Measurements from ENCODE around the gene CBFA2T3.

The CBFA2T3 gene

DNA sequence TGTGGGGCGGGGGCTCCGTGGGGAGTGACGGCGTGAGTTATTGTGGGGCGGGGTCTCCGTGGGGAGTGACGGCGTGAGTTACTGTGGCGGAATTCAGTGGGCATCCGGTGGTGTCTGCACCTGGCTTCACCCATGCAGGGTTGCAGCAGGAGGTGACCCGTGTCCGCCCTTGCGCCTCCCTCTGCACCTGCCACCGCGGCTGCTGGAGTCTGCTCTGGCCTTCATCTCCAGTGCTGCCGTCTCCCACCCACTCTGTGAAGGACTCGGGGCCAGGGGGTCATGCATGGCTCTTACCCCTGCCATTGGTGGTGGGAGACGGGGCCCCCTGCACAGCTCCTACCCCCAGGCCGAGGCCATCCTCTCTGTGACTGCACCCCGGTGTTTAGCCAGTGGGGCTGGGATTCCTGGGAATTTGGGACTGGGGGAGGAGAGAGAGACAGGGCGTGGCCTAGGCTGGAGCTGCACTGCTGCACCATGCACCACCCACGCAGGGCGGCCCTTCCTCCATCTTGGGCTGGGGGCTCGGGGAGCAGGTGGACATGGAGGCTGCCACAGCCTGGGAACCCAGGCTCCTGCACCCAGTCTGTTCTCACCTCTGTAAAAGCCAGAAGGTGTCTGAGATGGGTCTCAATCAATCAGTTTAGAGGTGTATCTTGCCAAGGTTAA, 109.3 kb downstream of the CBFA2T3 start:
- H3K4me1 ChIP-seq (ENCODE audit: control insufficient read depth, insufficient read depth, low read length, unreplicated experiment): no peaks in the 10 kb centered on the region
- no peaks in the 10 kb centered on the region for H3K79me2 ChIP-seq (ENCODE audit: control insufficient read depth, insufficient read depth, low read length, unreplicated experiment)
- H3K27me3 ChIP-seq (ENCODE audit: insufficient read depth, low read length): peaks cover 9% of the 10 kb centered on the region; the same call in 1 of the 2 replicates
- H3K4me3 ChIP-seq (ENCODE audit: low read depth, low read length): no peak overlapping the region
- H2AFZ ChIP-seq (ENCODE audit: low read length, unreplicated experiment): no peak overlapping the region
- H3K36me3 ChIP-seq (ENCODE audit: insufficient read depth, low read length): no peaks in the 10 kb centered on the region
- no peak overlapping the region for H3K27ac ChIP-seq (ENCODE audit: low read depth, low read length)

DNA sequence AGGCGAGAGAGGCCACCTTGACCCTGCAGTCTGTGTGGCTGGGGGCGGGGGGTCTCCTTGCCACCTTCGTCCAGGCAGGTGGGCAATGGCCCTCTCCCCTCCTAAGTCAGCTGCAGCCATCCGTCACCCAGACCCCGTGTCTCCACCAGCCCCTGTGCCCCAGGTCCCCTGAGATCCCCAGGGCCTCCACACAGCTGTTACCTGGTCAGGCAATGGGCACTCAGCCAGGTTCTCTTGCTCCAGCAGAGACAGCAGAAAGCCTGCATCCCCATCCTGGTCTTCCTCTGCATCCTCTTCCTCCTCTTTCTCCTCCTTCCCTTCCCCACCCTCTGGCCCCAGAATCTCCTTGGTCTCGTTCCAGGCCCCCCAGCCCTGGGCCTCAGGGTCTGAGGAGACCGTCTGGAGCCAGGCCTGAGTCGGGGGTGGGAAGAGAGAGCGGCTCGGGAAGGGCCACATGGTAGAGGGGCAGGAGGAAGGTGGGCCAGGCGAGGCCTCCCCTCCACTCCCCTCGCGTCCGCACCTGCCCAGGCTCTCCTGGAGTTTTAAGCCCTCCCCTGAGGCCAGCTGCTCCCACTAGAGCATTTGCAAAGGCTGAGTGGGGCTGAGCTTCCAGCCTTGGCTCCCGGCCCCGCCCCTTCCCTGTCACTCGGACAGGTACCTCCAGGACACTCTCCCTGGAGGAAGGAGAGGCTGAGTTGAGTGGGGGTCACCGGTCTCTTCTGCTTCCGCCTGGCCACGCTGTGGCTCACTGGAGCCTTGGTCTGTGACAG, 110.7 kb downstream of the CBFA2T3 start, which contains the start of gene PABPN1L:
TSS of gene PABPN1L (minus strand) at position 510 of the 770 bp plus-strand sequence. CDS start at position 456, 54 bp downstream.
- Histone ChIP-seq H3K79me2 (ENCODE audit: control insufficient read depth, insufficient read depth, low read length, unreplicated experiment) (no peaks in the 10 kb centered on the region), H2AFZ (ENCODE audit: low read length, unreplicated experiment) (no peak within 1 kb of the TSS), H3K4me3 (ENCODE audit: low read depth, low read length) (no peak within 1 kb of the TSS), H3K27ac (ENCODE audit: low read depth, low read length) (no peak within 1 kb of the TSS), H3K4me1 (ENCODE audit: control insufficient read depth, insufficient read depth, low read length, unreplicated experiment) (no peaks in the 10 kb centered on the region), H3K36me3 (ENCODE audit: insufficient read depth, low read length) (no peaks in the 10 kb centered on the region), H3K27me3 (ENCODE audit: insufficient read depth, low read length) (peaks cover 9% of the 10 kb centered on the region; the same call in 1 of the 2 replicates)

DNA sequence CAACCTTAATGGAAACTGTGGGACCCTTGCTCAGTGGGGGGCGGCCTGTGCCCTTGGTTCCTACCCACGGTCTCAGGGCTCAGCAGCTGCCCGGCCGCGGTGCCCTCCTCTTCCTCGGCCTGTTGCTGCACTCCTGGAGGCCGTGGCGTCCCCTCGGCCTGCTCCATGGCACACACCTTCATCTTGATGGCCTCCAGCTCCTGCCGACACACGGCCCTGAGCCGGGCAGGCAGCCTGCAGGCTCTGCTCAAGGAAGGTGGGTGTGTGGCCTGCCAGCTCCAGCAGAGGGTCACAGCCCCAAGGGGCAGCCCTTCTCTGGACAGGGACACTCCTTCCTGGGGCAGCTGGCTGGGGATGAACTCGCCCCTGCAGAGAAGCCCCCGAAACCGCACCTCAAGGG, 111.3 kb downstream of the CBFA2T3 start:
- Histone ChIP-seq H3K27ac (ENCODE audit: low read depth, low read length) (no peak overlapping the region), H3K4me3 (ENCODE audit: low read depth, low read length) (no peak overlapping the region), H3K4me1 (ENCODE audit: control insufficient read depth, insufficient read depth, low read length, unreplicated experiment) (no peaks in the 10 kb centered on the region), H3K27me3 (ENCODE audit: insufficient read depth, low read length) (peaks cover 5% of the 10 kb centered on the region; the same call in 1 of the 2 replicates), H2AFZ (ENCODE audit: low read length, unreplicated experiment) (no peak overlapping the region), H3K79me2 (ENCODE audit: control insufficient read depth, insufficient read depth, low read length, unreplicated experiment) (no peaks in the 10 kb centered on the region), H3K36me3 (ENCODE audit: insufficient read depth, low read length) (no peaks in the 10 kb centered on the region)

DNA sequence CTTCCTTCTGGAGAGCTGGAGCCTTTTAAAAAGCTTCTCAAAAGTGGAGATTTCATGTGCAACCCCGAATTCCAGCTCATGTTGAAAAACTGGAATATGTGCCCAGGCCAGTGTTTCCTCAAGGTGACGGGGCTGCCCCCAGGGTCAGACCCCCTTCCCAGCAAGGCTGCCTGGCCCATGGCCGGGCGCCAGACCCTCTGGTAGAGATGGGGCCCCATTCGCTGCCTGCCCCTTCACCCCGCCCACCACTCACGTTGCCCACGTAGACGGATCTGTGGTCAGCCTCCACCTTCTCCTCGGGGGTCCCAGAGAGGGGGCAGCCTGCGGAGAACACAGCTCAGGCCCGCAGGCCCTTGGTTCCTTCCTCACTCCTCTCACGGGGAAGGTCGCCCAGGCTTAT, 111.7 kb downstream of the CBFA2T3 start:
- H3K27me3 ChIP-seq (ENCODE audit: insufficient read depth, low read length): peaks cover under 1% of the 10 kb centered on the region; the same call in 1 of the 2 replicates
- no peak overlapping the region for H3K27ac ChIP-seq (ENCODE audit: low read depth, low read length)
- H3K36me3 ChIP-seq (ENCODE audit: insufficient read depth, low read length): peaks cover 1% of the 10 kb centered on the region; the same call in 1 of the 2 replicates
- H2AFZ ChIP-seq (ENCODE audit: low read length, unreplicated experiment): no peak overlapping the region
- no peaks in the 10 kb centered on the region for H3K4me1 ChIP-seq (ENCODE audit: control insufficient read depth, insufficient read depth, low read length, unreplicated experiment)
- no peak overlapping the region for H3K4me3 ChIP-seq (ENCODE audit: low read depth, low read length)
- no peaks in the 10 kb centered on the region for H3K79me2 ChIP-seq (ENCODE audit: control insufficient read depth, insufficient read depth, low read length, unreplicated experiment)

DNA sequence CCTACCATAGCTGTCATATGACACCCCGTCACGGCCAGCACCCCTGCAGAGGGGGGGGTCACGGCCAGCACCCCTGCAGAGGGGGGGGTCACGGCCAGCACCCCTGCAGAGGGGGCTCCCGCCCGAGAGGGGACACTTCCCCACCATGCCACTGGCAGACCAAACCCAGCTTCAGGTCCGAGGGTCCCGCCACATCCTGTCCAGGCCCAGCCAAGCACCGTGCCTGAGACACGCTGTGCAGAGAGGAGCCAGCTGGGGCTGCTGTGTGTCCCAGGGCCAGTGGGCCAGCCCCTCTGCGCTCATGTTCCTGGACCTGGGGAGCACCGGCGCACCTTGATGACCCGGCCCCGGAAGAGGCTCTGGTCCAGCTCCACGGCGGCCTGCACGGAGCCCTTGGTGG, 112.5 kb downstream of the CBFA2T3 start:
- no peak overlapping the region for H3K27ac ChIP-seq (ENCODE audit: low read depth, low read length)
- no peaks in the 10 kb centered on the region for H3K79me2 ChIP-seq (ENCODE audit: control insufficient read depth, insufficient read depth, low read length, unreplicated experiment)
- H3K4me1 ChIP-seq (ENCODE audit: control insufficient read depth, insufficient read depth, low read length, unreplicated experiment): no peaks in the 10 kb centered on the region
- no peak overlapping the region for H3K4me3 ChIP-seq (ENCODE audit: low read depth, low read length)
- H3K27me3 ChIP-seq (ENCODE audit: insufficient read depth, low read length): no peaks in the 10 kb centered on the region
- H2AFZ ChIP-seq (ENCODE audit: low read length, unreplicated experiment): no peak overlapping the region
- H3K36me3 ChIP-seq (ENCODE audit: insufficient read depth, low read length): peaks cover 3% of the 10 kb centered on the region; the same call in 1 of the 2 replicates

DNA sequence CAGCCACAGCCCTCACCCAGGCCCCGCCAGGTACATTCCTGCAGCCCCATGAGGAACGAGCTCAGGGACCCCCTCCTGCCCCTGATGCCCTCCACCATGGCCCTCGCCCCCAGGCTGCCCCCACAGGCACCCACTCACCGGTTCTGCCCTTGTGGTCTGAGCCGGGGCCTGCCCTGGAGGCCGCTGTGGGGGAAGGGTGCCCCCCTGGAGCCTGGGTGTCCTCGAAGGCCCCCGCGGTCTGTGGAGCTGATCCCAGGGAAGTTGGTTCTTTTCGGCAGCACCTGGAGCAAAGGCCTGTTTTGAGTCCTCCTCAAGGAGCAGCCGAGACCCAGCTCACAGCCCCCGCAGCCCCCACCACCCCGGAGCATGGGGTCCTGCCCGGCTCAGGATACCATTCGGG, 112.9 kb downstream of the CBFA2T3 start:
- Histone ChIP-seq H3K4me3 (ENCODE audit: low read depth, low read length) (no peak overlapping the region), H3K4me1 (ENCODE audit: control insufficient read depth, insufficient read depth, low read length, unreplicated experiment) (no peaks in the 10 kb centered on the region)

DNA sequence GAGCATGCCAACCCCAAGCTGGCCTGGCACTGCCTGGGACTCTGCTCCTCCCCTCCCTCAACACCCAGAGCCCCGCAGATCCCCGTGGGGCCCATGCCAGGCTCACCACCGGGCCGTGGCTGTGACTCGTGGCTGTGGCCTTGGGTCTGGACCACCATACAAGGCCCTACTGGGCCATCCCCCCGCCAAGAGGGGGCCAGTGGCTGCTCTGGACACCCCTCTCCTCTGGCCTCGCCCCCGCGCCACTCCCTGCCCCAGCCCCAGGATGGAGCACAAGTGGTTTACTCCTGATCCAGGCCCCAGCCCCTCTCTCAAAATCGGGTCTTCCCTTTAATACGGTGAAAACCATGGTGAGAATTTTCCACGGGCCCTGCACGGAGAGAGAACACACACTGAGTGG, 113.6 kb downstream of the CBFA2T3 start:
- Histone ChIP-seq H3K4me1 (ENCODE audit: control insufficient read depth, insufficient read depth, low read length, unreplicated experiment) (peaks cover 1% of the 10 kb centered on the region), H3K27ac (ENCODE audit: low read depth, low read length) (no peak overlapping the region), H3K4me3 (ENCODE audit: low read depth, low read length) (no peak overlapping the region), H2AFZ (ENCODE audit: low read length, unreplicated experiment) (no peak overlapping the region), H3K79me2 (ENCODE audit: control insufficient read depth, insufficient read depth, low read length, unreplicated experiment) (peaks cover 4% of the 10 kb centered on the region), H3K27me3 (ENCODE audit: insufficient read depth, low read length) (no peaks in the 10 kb centered on the region), H3K36me3 (ENCODE audit: insufficient read depth, low read length) (peaks cover 3% of the 10 kb centered on the region; the same call in 1 of the 2 replicates)

More for the DNA sequence above, 112.9 kb downstream of the CBFA2T3 start:
- Histone ChIP-seq H3K36me3 (ENCODE audit: insufficient read depth, low read length) (peaks cover 3% of the 10 kb centered on the region; the same call in 1 of the 2 replicates), H3K79me2 (ENCODE audit: control insufficient read depth, insufficient read depth, low read length, unreplicated experiment) (no peaks in the 10 kb centered on the region), H3K27me3 (ENCODE audit: insufficient read depth, low read length) (no peaks in the 10 kb centered on the region), H2AFZ (ENCODE audit: low read length, unreplicated experiment) (no peak overlapping the region), H3K27ac (ENCODE audit: low read depth, low read length) (no peak overlapping the region)

DNA sequence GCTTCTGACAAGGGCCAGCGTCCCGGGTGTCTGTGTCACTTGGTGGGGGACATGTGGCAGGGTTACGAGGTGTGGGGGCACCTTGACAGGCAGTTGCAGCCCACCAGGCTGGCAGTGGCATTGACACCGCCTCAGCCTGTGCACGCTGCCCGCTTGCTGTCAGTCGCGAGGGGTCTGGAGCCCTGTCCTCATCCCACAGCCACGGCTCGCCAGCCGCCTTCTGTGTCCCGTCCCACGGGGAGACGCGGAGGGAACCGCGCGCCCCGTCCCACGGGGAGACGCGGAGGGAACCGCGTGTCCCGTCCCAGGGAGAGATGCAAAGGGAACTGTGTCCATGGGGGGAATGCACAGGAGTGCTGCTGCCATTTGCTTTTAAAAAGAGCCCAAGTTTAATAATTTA, 114.0 kb downstream of the CBFA2T3 start:
- peaks cover 6% of the 10 kb centered on the region for H3K4me1 ChIP-seq (ENCODE audit: control insufficient read depth, insufficient read depth, low read length, unreplicated experiment)
- peaks cover 7% of the 10 kb centered on the region for H3K79me2 ChIP-seq (ENCODE audit: control insufficient read depth, insufficient read depth, low read length, unreplicated experiment)
- no peak overlapping the region for H3K4me3 ChIP-seq (ENCODE audit: low read depth, low read length)
- H3K36me3 ChIP-seq (ENCODE audit: insufficient read depth, low read length): peaks cover 3% of the 10 kb centered on the region; the same call in 1 of the 2 replicates
- no peaks in the 10 kb centered on the region for H3K27me3 ChIP-seq (ENCODE audit: insufficient read depth, low read length)
- no peak overlapping the region for H2AFZ ChIP-seq (ENCODE audit: low read length, unreplicated experiment)
- no peak overlapping the region for H3K27ac ChIP-seq (ENCODE audit: low read depth, low read length)

DNA sequence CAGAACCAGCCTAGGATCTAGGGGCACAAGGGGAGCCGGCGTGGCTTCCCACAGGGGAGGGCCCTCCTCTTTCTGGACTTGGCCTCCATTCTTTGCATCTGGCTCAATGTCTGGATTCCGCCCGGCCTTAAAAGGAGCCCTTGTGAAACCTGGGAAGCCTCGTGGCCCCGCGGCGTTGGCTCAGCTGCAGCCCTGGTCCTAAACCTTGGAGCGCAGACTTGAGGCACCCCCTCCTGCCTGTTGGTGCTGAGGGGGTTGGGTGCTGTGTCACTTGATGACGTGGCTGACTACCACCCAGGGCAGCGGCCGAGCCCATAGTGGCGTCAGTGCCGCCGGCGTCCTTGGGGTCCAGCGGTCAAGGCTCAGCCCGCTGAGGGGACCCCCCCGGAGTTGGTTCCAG, 115.6 kb downstream of the CBFA2T3 start:
- Histone ChIP-seq H2AFZ (ENCODE audit: low read length, unreplicated experiment) (no peak overlapping the region), H3K27me3 (ENCODE audit: insufficient read depth, low read length) (no peaks in the 10 kb centered on the region), H3K4me3 (ENCODE audit: low read depth, low read length) (no peak overlapping the region), H3K36me3 (ENCODE audit: insufficient read depth, low read length) (peaks cover 3% of the 10 kb centered on the region; the same call in 1 of the 2 replicates), H3K27ac (ENCODE audit: low read depth, low read length) (no peak overlapping the region), H3K4me1 (ENCODE audit: control insufficient read depth, insufficient read depth, low read length, unreplicated experiment) (peaks cover 7% of the 10 kb centered on the region), H3K79me2 (ENCODE audit: control insufficient read depth, insufficient read depth, low read length, unreplicated experiment) (peaks cover 10% of the 10 kb centered on the region)

DNA sequence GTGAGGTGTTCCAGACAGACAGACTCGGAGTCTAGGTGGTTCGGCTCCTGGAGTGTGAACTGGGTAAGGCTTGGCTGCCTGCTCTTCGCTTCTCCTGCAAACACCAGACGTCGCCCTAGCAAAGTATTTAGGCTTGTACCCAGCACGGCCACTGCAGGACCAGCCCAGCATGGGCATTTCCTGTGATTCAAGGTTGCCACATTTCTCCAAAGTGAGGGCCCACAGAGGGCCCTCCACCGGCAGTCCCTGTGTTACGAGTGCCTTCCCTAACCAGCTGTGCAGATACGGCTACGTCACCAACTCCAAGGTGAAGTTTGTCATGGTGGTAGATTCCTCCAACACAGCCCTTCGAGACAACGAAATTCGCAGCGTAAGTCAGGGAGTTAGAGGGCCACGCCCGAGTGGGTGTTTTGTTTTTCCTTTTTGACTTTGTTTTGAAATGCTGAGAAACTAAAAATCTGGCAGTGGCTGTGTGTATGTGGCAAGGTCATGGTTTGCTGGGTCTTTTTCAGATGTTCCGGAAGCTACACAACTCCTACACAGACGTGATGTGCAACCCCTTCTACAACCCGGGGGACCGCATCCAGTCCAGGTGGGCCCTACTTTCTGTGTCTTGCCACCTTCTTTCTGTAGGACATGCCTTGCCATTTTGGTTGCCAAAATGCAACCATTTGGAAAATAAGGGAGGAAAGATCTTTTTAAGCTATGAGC, 117.5 kb downstream of the CBFA2T3 start:
- peaks cover 7% of the 10 kb centered on the region for H3K4me1 ChIP-seq (ENCODE audit: control insufficient read depth, insufficient read depth, low read length, unreplicated experiment)
- H3K27me3 ChIP-seq (ENCODE audit: insufficient read depth, low read length): no peaks in the 10 kb centered on the region
- H3K27ac ChIP-seq (ENCODE audit: low read depth, low read length): no peak overlapping the region
- no peak overlapping the region for H3K4me3 ChIP-seq (ENCODE audit: low read depth, low read length)
- H2AFZ ChIP-seq (ENCODE audit: low read length, unreplicated experiment): no peak overlapping the region
- H3K79me2 ChIP-seq (ENCODE audit: control insufficient read depth, insufficient read depth, low read length, unreplicated experiment): peaks cover 22% of the 10 kb centered on the region
- peaks cover 3% of the 10 kb centered on the region; the same call in 1 of the 2 replicates for H3K36me3 ChIP-seq (ENCODE audit: insufficient read depth, low read length)

All from ACC112 (cell line).